Cerebellar cortex (tissue), 1 donor: ENCODE results near the gene ZNF282.

Experiments used
- DNase-seq: peaks from one replicate; pipeline ENCODE4 v3.0.0-alpha.2; 2015; ENCODE audit warnings: low spot score

Gene ZNF282

DNA sequence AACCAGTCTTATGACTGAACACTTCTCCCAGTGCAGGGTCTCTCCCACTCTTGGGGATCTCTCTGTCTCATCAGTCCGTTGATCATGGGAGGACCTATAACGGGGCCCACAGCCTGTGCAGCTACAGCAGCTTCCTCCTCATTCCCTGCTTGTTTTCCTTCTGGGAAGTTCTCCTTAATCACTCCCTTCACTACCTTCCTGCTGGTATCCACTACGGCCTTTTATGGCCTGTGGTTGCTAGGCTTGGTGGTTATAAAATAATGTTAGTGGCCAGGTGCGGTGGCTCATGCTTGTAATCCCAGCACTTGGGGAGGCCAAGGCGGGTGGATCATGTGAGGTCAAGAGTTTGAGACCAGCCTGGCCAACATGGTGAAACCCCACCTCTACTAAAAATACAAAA is 3.5 kb upstream of the ZNF282 start:
- no peak for DNase-seq

GRCh38 chr7:149194799-149195179 is 557 bp upstream of the ZNF282 start:
- DNase-seq = no peak

DNA sequence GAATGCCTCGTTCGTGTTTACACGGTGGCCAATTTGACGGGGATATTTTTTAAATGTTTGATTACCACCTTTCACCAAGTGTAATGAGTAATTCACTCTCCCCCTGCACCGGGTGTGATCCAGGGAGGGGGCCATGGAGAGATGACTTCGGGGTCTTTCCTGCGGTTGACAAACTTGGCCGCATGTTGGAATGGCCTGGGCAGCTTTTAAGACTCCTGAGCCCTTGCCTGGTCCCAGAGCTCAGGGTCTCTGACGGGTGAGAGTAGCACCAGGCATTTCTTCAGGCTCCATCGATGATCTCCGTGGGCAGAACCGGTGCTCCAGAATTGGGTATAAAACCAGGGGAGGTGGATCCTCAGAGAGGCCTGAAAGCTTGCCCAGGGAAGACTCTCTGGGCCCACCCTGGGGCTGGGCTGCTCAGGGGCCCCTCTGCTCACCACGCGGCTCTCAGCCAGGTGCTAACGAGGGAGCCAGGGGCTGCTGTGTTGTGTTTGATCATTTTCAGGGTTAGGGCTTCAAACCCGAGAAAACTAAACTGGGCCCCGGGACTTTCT is 882 bp downstream of the ZNF282 start:
- DNase-seq = no peak

- no peak for DNase-seq
Measured at GRCh38 chr7:149196705-149197171, 1.4 kb downstream of the ZNF282 start.

DNA sequence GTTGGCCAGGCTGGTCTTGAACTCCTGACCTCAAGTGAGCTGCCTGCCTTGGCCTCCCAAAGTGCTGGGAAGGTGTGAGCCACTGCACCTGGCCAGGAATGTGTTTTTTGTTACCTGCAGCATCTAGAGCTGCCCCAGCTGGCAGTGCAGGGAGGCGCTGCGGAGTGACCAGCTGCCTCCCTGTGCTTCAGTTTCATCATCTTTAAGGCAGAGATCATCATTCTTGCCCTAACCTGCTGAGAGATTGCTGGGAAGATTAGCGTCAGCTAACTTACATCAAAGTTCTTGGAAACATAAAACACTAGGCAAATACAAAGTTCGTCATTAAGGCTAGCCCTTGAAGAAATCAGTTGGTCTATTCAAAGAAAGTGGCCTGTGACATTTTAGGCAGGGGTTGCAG is 2.3 kb downstream of the ZNF282 start:
- DNase-seq = no peak

DNA sequence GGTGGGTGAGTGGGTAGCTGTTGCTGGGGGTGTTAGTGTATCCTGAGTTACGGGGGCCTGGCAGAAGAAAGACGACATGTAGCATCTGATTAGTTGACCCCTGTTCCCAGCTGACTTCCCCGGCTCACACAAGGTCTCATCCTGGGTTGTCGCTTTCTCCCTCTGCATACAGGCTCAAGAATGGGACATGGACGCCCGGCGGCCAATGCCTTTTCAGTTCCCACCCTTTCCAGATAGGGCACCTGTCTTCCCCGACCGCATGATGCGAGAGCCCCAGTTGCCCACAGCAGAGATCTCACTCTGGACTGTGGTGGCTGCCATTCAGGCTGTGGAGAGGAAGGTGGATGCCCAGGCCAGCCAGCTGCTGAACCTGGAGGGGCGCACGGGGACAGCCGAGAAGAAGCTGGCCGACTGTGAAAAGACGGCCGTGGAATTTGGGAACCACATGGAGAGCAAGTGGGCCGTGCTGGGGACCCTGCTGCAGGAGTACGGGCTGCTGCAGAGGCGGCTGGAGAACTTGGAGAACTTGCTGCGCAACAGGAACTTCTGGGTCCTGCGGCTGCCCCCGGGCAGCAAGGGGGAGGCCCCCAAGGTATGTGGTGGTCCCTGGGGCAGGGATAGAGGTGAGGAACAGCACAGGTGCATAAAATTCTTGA is 2.9 kb downstream of the ZNF282 start:
- no peak for DNase-seq

DNA sequence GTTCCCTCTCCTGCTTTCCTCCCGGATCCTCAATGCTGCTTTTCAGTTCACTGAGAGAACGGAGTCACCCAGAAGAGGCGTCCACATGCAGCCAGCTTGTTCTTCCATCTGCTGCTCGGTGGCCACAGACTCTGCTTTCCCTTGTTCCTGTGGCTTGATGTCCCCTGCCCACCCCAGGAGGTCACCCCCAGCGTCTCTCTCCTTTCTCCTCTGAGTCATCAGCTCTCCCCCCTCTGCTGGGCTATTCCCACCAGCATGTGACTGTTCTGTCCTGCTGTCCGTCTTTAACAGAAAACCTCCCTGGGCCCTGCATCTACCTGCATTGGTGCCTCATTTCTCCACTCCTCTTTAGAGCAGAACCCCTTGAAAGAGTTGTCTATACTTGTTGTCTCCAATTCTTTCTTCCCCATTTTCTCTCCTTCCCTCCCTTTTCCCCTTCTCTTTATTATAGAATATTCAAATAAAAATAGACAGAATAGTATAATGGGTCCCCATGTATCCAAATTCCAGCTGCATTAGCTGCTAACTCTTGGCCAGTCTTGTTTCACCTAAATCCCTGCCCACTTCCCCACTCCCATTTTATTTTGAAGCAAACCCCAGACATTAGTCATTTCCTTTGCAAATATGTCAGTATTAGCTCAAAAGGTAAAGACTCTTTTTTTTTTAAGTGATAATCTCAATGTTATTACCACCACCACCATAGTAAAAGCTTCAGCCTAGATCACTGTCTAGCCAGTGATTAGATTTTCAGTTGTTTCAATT is 4.1 kb downstream of the ZNF282 start:
- DNase-seq = no peak

GRCh38 chr7:149202831-149203231 is 7.5 kb downstream of the ZNF282 start:
- DNase-seq = no peak

DNA sequence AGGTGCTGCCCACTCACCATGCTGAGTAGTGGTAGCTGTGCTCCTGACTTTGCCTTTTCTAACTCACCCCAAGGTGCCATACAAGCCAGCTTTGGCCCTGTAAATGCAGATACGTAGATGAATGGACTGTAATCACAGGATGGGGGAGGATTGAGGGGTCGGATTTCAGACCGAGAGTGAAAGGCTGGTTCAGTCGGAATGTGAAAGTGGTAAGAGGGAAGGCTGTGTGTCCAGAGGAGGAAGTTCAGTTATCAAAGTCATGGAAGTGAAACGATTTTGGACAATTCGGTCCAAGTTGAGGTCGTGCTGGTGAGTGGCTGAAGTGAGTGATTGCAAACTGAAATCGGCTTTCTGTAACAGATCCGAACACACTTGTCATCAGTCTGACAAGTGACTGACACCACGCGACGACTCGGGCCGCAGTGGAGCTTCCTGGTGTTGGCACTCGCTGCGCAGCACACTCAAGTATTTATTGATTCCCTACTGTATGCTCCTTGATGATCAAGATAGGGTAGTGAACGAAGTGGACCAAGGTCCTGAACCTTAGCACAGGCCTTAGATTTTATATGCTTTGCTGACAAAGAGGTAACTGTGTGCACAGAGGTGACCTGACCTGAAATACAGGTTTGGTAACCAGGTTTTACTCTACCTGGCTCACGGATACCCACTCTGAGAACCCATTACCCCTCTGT is 10.5 kb downstream of the ZNF282 start:
- no peak for DNase-seq

DNA sequence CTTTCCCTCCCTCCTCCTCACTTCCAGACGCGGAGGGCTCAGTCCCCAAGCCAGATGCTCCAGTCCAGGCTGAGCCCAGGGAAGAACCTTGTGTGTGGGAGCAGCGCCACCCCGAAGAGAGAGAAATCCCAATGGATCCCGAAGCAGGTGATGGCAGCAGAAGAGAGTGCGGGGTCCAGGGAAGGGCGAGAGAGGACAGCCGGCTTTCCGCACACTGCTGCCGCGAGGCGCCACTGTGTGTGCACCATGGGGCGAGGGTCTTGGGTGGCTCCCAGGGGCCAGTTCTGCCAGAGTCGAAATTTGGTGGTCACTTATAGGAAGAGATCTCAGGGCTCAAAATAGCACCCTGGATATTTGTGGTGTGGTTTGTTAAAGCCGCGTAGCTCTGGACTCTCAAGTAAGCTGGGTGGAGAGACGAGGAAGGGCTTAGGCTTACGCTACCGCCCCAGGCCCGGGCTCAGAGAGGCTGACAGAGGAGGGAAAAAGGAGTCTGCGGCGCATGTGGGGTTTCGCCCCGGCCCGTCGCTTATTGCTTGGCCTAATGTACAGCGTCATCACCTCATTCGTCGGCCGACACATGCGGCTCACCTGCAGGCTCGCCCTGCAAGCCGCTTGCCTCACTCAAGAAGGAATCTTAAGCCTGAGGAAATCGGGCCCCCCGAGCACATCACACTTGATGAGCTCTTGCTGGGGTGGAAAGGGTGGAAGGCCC is 12.1 kb downstream of the ZNF282 start:
- DNase-seq = no peak

DNA sequence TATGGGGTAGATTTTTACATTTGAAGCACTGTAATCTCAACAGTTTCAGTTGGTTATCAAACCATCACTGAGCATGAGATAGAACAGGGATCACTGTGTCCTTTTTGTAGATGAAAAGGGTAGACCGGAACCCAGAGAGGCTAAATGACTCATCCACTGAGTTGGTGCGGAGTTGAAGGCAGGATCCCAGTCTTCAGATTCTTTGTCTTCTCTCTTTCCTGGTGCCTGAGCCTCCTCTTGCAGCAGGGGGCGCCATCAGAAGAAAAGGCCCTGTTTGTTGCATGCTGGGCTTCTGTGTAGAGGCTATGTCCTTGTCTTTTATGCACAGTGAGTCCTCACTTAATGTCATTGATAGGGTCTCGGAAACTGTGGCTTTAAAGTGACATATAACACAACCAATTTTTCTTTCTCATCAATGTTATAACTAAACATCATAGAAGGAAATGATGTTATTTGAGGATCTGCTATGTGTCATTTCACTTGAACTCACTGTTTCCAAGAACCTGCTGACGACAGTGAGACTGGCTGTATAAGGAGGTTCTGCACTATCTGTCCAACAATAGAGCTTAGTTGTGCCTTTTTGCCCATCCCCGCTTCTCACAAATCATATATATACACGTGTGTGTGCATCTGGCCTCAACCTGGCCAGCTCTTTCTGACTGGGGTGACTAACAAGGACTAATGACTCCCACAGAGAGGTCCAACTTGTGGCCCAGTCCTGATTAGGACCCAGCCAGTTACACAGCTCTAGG is 14.3 kb downstream of the ZNF282 start:
- peak; percentile 55 for DNase-seq

DNA sequence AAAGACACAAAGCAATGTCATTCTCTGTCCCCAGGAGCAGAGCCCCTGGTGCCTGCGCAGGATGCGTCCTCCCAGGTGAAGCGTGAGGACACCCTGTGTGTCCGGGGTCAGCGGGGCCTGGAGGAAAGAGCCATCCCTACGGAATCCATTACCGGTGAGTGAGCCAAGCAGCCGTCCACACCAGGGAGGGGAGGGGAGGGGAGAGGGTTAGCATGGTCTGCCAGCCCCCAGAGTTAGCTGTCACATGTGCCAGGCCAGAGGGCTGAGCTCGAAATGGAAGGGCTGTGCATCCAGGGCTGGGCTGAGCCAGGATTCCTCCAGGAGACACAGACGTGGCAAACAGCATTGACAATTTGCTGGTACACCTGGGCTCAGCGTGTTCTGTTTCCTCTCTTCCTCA is 15.2 kb downstream of the ZNF282 start:
- DNase-seq = no peak

- no peak for DNase-seq
Measured at GRCh38 chr7:149214020-149214720, 18.8 kb downstream of the ZNF282 start.

DNA sequence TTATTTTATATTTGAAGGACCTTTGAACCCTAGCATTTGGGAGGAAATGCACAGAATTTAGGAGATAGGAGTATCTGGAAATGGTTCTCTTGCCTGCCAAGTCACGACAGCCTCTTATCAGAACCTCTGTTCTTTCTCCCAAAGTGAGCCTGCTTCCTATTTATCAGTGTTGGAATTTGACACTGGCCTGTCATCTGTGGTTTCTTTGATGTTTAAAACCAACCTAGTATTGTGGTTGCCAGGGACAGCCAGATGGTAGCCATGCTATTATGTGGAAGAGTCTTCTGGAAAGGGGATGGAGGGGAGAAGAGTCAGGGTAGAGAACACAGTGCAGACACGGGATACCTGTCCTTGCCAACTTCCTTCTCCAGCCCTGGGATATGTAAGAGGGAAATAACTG is 21.1 kb downstream of the ZNF282 start:
- no peak for DNase-seq

- no peak for DNase-seq
Measured at GRCh38 chr7:149217570-149217969, 22.2 kb downstream of the ZNF282 start.

DNA sequence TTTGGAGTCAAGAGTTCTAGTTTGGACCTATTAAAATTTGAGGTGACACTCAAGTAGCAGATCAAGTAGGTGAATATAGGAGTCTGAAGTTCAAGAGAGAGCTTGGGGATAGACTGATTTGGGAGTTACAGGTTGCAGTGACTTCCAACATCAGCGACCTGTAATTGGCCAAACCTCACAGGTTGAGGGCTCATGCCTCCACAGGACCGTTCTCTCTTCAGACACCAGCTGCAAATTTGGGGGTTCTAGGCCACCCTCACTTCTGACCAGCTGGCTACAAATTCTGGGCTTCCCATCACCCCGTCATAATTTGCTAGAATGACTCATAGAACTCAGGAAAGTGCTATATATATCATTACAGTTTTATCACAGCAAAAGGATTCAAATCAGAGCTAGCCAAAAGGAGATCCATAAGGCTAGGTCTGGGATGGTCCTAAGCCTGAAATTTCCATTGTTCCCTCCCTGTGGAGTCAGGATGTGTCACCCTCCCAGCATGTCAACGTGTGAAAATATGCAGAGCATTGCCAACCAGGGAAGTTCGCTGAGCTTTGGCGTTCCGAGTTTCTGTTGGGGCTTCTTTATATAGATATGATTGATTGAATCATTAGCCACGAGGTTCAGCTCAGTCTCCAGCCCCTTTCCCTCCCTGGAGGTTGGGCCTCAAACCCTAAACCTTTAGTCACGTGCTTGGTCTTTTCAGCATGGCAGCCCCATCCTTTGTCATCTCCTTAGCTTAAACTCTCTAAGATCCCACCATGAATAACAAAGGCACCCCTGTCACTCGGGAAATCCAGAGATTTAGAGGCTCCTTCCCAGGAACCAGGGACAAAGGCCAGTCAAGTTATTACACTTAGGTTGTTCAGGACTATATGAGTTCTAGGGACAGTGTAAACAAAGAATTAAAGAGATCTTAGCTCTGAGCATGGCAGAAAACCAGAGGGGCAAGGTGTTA is 23.4 kb downstream of the ZNF282 start:
- no peak for DNase-seq

DNA sequence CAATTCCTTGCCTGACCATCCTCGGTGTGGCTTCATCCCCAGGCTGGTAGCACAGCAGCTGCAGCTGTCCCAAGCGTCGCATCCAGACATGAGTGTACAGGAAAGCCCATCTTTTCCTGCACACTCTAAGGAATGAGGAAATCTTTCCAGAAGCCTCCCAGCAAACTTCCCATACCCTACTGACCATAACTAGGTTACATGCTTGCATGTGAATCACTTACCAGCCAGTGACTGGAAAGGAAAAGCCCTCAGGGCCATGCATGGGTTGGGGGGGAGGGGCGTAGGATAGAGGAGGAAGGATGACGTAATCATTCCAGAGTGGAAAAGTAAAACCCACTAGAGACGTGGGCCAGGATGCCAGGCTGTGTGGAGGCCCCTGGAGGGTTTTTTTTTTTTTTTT is 25.2 kb downstream of the ZNF282 start:
- DNase-seq = no peak

DNA sequence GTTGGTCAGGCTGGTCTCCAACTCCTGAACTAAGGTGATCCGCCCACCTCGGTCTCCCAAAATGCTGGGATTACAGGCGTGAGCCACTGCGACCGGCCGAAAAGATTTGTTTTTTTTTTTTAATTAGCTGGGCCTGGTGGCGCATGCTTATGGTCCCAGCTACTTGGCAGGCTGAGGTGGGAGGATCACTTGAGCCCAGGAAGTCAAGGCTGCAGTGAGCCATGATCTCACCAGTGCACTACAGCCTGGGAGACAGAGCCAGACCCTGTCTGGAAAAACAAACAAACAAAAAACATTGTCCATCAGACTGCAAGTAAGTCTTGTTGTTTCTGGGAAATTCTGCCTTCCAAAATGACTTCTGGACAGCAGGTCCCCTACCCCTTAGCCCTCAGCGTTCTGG is 27.8 kb downstream of the ZNF282 start:
- no peak for DNase-seq

GRCh38 chr7:149223761-149224160 is 28.4 kb downstream of the ZNF282 start:
- DNase-seq = no peak

DNA sequence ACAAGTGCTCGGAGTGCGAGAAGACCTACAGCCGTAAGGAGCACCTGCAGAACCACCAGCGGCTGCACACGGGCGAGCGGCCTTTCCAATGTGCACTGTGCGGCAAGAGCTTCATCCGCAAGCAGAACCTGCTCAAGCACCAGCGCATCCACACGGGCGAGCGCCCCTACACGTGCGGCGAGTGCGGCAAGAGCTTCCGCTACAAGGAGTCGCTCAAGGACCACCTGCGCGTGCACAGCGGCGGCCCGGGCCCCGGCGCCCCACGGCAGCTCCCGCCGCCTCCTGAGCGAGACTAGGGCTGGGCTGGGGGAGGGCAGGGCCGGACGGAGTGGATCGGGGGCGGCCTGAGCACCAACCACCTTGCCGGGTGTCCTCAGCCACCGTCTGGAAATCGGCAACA is 29.0 kb downstream of the ZNF282 start:
- DNase-seq = no peak
